Left cardiac atrium (tissue), 4 donors: ENCODE measurements around the gene PTPRR. TPM values are rescaled to one million over a fixed set of nuclear protein-coding genes. Genes with fewer than 3 reads are reported as not detected.

Experiments used
- ATAC-seq, 2 donors: fragments of 200-7000 bp; cut with Tn5 transposase; one replicate each; pipeline ENCODE4 v1.9.1; 2020; ENCODE audit warnings: mild to moderate bottlenecking in 2 of 2, moderate library complexity in 2 of 2
- DNase-seq: peaks from one replicate; pipeline ENCODE4 v3.0.0-alpha.2; 2020
- intact Hi-C, 2 donors: fragments of 100-400 bp; cut with DNase I; formaldehyde crosslinking; loops; one replicate each; pipeline versions ENCODE4 v1.14.1 to v1.15.1; 2022 to 2023
- total RNA-seq, 2 donors: library from RNA; stranded (reverse); fragmentation: NEBNext Ultra II Directional; extraction: Animal tissue kit (Norgen Biotek cat#: 25700); gene quantifications; one replicate each; pipeline ENCODE4 v1.2.1, GENCODE V29; 2021
- donor health status: DM: no; HTN: yes; CAD: no.
- donor health status: DM: no; HTN: yes; CAD: no; lungs with severe emphysema.
- donor health status: DM: yes; HTN: yes; CAD: no.
- donor health status: Dilated cardiomyopathy.

Gene PTPRR
- total RNA-seq, 2 donors from 2014 or later: 0.27 to 0.86 TPM

DNA sequence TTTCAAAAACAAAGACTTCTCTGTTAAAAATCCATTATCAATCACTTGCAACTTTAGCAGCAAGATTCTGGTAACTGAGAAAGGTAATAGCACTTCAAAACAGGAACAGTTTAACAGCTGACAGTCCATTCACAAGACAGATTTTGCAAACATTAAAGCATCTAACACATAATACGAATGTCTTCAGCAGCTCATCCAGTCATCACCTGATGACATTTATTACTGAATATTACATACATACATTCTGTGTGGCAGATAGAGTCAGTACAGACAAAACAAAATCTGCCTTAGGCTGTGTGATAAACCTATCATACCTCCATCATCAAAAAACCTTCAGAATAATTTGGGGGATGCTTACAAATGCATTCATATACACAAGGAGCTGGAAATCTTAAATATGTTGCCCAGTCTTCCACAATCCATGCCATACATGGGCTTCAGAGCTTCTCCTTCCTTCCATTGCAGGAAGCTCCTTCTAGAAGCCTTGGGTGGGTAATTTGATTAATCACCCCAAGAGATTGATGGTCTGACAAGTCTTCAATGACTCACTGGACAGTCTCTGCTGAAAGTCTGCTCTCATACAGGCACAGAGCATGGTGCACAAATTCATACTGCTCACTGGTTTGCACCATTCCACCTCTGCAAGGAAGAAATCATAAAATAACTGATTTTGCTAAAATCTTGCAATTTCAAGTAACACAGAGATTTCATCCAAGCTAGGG, 281.7 kb downstream of the PTPRR start:
- intact Hi-C loops: no loop called here
- DNase-seq (no peak), ATAC-seq (no peak)

GRCh38 chr12:70637303-70638085, 283.0 kb downstream of the PTPRR start, which contains the start of gene PTPRB:
TSS of gene PTPRB (minus strand) at chr12:70637429. CDS start at chr12:70637395, 34 bp downstream.
- intact Hi-C loops: no loop called here
- ATAC-seq: no peak

GRCh38 chr12:70635755-70636154, 284.8 kb downstream of the PTPRR start:
- DNase-seq: no peak
- intact Hi-C loops: no loop called here
- no peak for ATAC-seq

More at GRCh38 chr12:70637303-70638085, 283.0 kb downstream of the PTPRR start, which contains the start of gene PTPRB:
- no peak for DNase-seq

- intact Hi-C loops: no loop called here
- no peak for ATAC-seq
- DNase-seq: no peak
These were observed 291.6 kb downstream of the PTPRR start for GRCh38 chr12:70628701-70629480.

DNA sequence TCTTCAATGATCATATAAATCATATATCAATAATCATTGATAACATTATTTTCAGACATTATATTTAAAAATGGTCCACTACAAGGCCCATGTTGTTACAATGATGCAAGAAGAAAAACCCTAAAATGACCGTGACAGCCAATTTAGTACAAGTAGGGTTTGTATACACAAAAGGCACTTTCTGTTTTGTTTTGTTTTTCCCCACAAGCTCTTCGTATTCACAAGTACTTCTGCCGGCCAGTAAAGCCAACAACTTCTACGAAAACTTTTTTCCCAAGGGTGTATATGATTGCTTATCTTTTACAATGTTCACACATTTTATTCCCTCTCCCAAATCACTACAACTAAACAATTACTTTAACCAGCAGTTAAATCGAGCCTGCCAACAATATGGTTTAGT, 292.9 kb downstream of the PTPRR start:
- no peak for DNase-seq
- intact Hi-C loops: no loop called here
- no peak for ATAC-seq

- no peak for DNase-seq
- intact Hi-C loops: no loop called here
- no peak for ATAC-seq
These were observed 294.4 kb downstream of the PTPRR start for GRCh38 chr12:70626180-70626579.

DNA sequence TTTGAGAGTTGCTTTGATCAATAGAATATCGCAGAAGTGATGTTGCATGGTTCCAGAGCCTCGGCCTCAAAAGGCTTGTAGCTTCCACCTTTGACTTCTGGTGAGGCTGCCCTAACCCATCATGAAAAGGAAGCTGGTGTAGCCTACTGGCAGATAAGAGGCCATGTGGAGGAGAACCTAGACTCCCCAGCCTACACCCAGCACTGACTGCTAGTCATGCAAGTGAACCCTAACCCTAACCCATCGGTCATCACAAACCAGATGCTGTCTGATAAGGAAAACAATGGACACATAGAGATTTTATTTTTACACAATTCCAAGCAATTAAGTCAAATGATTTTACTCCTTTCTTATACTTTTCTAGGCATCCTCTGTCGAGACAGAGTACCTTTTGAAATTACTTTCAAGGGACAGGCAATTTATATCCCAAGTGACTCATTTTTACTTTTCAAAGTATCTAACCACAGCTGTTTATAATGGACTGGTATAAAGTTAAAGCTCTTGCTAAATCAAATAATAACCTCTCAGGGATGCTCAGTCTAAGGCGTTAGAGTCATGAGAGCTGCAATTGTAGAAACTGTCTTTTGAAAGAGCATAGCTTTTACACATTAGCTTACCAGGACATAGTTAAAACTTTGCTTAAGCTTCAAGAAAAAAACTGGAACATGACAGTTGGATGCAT, 300.9 kb downstream of the PTPRR start:
- intact Hi-C loops: no loop called here
- DNase-seq: no peak
- ATAC-seq: no peak

DNA sequence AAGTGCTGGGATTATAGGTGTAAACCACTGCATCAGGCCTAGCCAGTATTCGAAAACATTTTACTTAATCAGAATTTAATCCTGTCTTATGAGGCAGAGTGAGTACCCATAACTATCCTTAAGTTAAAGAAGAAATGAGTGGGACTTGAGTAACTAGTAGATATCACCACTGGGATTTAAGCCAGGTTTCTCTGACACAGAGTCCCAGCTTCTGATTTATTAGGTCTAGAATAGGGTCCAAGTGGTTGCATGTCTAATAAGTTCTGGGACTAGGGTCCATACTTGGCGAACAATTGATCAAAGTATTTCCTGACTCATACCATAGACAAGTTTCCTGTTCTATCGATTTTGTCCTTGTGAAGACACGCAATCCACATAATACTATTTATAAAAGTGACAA, 302.2 kb downstream of the PTPRR start:
- DNase-seq: no peak
- intact Hi-C loops: no loop called here
- ATAC-seq: no peak

GRCh38 chr12:70617450-70617849, 303.1 kb downstream of the PTPRR start:
- DNase-seq (no peak), ATAC-seq (no peak)
- intact Hi-C loops: no loop called here

GRCh38 chr12:70615174-70615866, 305.2 kb downstream of the PTPRR start:
- intact Hi-C loops: no loop called here
- no peak for ATAC-seq
- DNase-seq: no peak

DNA sequence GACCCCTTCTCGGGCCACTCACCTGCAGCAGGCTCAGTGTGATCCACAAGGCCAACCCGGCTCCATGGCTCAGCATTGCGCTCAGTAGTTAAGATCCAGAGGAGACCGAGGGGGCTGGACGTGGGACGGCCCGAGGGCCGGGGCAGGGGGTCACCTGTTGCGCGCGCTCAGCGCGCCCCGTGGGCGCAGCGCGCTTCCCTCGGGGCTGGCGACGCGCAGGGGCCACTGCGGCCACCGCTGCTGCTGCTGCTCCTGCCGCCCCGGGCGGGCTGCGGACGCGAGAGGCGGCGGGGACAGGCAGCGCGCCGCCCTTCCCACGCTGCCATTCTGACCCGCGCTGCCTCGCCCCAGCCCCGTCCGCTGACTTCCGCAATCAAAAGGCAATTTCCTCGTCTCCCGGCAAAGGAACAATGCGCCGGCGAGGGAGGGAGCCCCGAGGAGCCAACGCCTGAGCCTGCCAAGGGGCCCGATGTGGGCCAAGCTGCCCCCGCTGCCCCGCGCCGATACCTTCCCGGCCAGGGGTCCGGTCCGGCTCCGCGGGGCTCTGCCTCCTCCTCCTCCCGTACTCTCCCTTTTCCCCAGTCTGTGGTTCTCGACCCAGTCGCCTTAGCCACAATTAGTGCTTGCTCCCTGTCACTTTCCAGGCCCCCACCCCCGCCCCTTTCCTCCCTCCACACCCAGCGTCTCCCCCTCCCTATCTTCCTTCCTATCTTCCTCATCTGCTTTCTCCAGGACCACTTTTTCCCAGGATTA, 310.6 kb downstream of the PTPRR start:
- intact Hi-C loops: no loop called here
- DNase-seq: peak; percentile 75

GRCh38 chr12:70609203-70609602, 311.3 kb downstream of the PTPRR start:
- intact Hi-C loops: no loop called here
- peak in 1 of 2 donors; percentile 17 for ATAC-seq
- no peak for DNase-seq

More for the DNA sequence above, 310.6 kb downstream of the PTPRR start:
- peak; percentile 79 to 92 for ATAC-seq

- ATAC-seq (no peak), DNase-seq (no peak)
- intact Hi-C loops: no loop called here
These were observed 312.4 kb downstream of the PTPRR start for GRCh38 chr12:70608184-70608583.

DNA sequence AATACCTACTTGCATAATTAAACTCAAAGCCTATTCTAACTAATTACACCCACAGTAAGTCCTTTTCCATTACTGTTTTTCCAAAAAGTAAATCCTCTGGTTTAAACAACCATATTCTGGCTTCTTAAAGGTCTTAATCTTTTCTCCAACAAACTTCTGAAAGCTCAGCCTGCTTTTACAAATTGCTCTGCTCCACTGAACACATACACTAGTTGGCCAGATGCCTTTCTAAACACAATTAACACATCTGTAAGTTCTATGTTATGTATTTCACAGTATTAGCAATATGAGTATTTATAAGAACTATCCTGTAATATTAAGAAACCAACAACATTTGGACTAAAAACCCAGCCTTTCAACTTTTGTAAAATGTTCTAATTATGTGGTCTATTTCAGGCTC, 313.4 kb downstream of the PTPRR start:
- ATAC-seq (no peak), DNase-seq (no peak)
- intact Hi-C loops: no loop called here

- intact Hi-C loops: no loop called here
These were observed 314.6 kb downstream of the PTPRR start for GRCh38 chr12:70605976-70606375.

DNA sequence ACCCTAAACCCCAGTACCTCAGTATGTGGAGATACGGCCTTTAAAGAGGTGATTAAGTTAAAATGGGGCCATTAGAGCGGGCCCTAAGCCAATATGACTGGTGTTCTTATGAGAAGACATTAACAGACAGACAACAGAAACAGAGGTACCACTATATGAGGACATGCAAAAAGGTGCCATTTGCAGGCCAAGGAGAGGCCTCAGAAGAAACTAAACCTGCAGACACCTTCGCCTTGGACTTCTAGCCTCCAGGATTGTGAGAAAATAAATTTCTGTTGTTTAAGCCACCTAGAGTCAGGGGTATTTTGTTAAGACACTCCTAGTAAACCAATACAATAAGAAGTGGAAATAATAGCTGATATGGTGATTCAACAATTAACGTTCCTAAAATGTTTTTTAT, 315.9 kb downstream of the PTPRR start:
- intact Hi-C loops: no loop called here

More at GRCh38 chr12:70605976-70606375, 314.6 kb downstream of the PTPRR start:
- ATAC-seq (no peak), DNase-seq (no peak)

GRCh38 chr12:70603044-70603443, 317.5 kb downstream of the PTPRR start:
- ATAC-seq (no peak), DNase-seq (no peak)
- intact Hi-C loops: no loop called here

More for the DNA sequence above, 315.9 kb downstream of the PTPRR start:
- DNase-seq (no peak), ATAC-seq (no peak)
